IMR-90 (cell line): Measurements from ENCODE around the gene MRPL50. TPM values are rescaled to one million over a fixed set of nuclear protein-coding genes. Genes with fewer than 3 reads are reported as not detected.

ENCODE experiments used
- ATAC-seq: fragments of 200-7000 bp; cut with Tn5 transposase; 2 replicates; pipeline ENCODE4 v1.9.1; 2020; ENCODE audit warnings: low read depth, mild to moderate bottlenecking, moderate library complexity
- BruUV-seq: library from RNA; stranded (reverse); fragments of 400-500 nt; replicated peaks from 2 replicates; lab custom pipeline; 2021; lab: Mats Ljungman, UMichigan
- CTCF ChIA-PET: fragments of 300-600 bp; formaldehyde crosslinking; extraction: SDS; loops from one replicate; lab custom pipeline; 2021; ENCODE audit warnings: antibody characterized with exemption; lab: Yijun Ruan, JAX
- POLR2A ChIA-PET: fragments of 300-600 bp; sonication (Branson Sonifier 250); formaldehyde crosslinking; loops from one replicate; lab custom pipeline; 2022; ENCODE audit warnings: antibody characterized with exemption; ENCODE audit not compliant: unreplicated experiment; lab: Charles Lee
- DNase-seq: peaks from one replicate; pipeline ENCODE4 v3.0.0; 2013
- H2AFZ ChIP-seq: replicated peaks from 2 replicates; pipeline ENCODE3; 2013; ENCODE audit warnings: low read length, mild to moderate bottlenecking; ENCODE audit not compliant: poor library complexity
- H2AK5ac ChIP-seq: 2 replicates; pipeline ENCODE4 v1.6.1; 2013; ENCODE audit warnings: low read depth, low read length, inconsistent platforms
- H2AK9ac ChIP-seq: replicated peaks from 2 replicates; pipeline ENCODE3; 2013; ENCODE audit warnings: mild to moderate bottlenecking, low read depth, low read length, moderate library complexity; ENCODE audit not compliant: poor library complexity
- H2BK120ac ChIP-seq: 2 replicates; pipeline ENCODE4 v1.6.1; 2013; ENCODE audit warnings: low read depth, low read length, inconsistent platforms
- H2BK15ac ChIP-seq: 3 replicates; pipeline ENCODE4 v1.6.1; 2013; ENCODE audit warnings: low read depth, low read length, inconsistent platforms
- H2BK20ac ChIP-seq: 2 replicates; pipeline ENCODE4 v1.6.1; 2013; ENCODE audit warnings: low read depth, mild to moderate bottlenecking, inconsistent platforms, low read length, moderate library complexity
- H2BK5ac ChIP-seq: 2 replicates; pipeline ENCODE4 v1.6.1; 2013; ENCODE audit warnings: mild to moderate bottlenecking, low read depth, low read length, inconsistent platforms; ENCODE audit not compliant: poor library complexity, severe bottlenecking
- H3K14ac ChIP-seq: replicated peaks from 2 replicates; pipeline ENCODE4 v1.6.1; 2013; ENCODE audit warnings: low read depth, low read length, inconsistent platforms
- H3K18ac ChIP-seq: 2 replicates; pipeline ENCODE4 v1.6.1; 2013; ENCODE audit warnings: low read depth, low read length, control low read depth
- H3K23ac ChIP-seq: 2 replicates; pipeline ENCODE4 v1.6.1; 2013; ENCODE audit warnings: low read depth, low read length, inconsistent platforms
- H3K27ac ChIP-seq: 2 replicates; pipeline ENCODE4 v1.5.1; 2013; ENCODE audit warnings: mild to moderate bottlenecking, control low read depth, low read length; ENCODE audit not compliant: insufficient read depth
- H3K27me3 ChIP-seq: 2 replicates; pipeline ENCODE4 v1.6.1; 2013; ENCODE audit warnings: low read length; ENCODE audit not compliant: control insufficient read depth, insufficient read depth
- H3K36me3 ChIP-seq: 2 replicates; pipeline ENCODE4 v1.6.1; 2013; ENCODE audit warnings: low read length, mixed read lengths; ENCODE audit not compliant: control insufficient read depth, insufficient read depth
- H3K4ac ChIP-seq: 2 replicates; pipeline ENCODE4 v1.6.1; 2013; ENCODE audit warnings: low read depth, low read length, inconsistent platforms
- H3K4me1 ChIP-seq: 2 replicates; pipeline ENCODE4 v1.6.1; 2013; ENCODE audit warnings: low read length, mixed read lengths; ENCODE audit not compliant: control insufficient read depth, insufficient read depth
- H3K4me2 ChIP-seq: 2 replicates; pipeline ENCODE4 v1.6.1; 2013; ENCODE audit warnings: low read depth, mild to moderate bottlenecking, control low read depth, low read length, moderate library complexity
- H3K4me3 ChIP-seq: 2 replicates; pipeline ENCODE4 v1.5.1; 2013; ENCODE audit warnings: low read depth, mild to moderate bottlenecking, control low read depth, low read length, moderate library complexity; ENCODE audit not compliant: insufficient read depth
- H3K56ac ChIP-seq: 2 replicates; pipeline ENCODE4 v1.6.1; 2013; ENCODE audit warnings: low read length, inconsistent platforms; ENCODE audit not compliant: insufficient read depth; ENCODE audit errors: extremely low read depth
- H3K79me1 ChIP-seq, 2 experiments: 2 replicates each; pipeline ENCODE4 v1.6.1; 2013; ENCODE audit warnings: low read length in 2 of 2, inconsistent platforms in 1 of 2, low read depth in 1 of 2
- H3K9ac ChIP-seq: 2 replicates; pipeline ENCODE4 v1.6.1; 2013; ENCODE audit warnings: low read depth, low read length, control low read depth
- H3K9me1 ChIP-seq: 2 replicates; pipeline ENCODE4 v1.6.1; 2013; ENCODE audit warnings: low read length, inconsistent platforms; ENCODE audit not compliant: insufficient read depth
- H3K9me3 ChIP-seq: 2 replicates; pipeline ENCODE4 v1.6.1; 2013; ENCODE audit warnings: low read length; ENCODE audit not compliant: control insufficient read depth, insufficient read depth
- H4K20me1 ChIP-seq: 2 replicates; pipeline ENCODE4 v1.6.1; 2013; ENCODE audit warnings: low read length, inconsistent platforms; ENCODE audit not compliant: insufficient read depth
- H4K5ac ChIP-seq: 2 replicates; pipeline ENCODE4 v1.6.1; 2013; ENCODE audit warnings: mild to moderate bottlenecking, low read depth, low read length, control low read depth
- H4K8ac ChIP-seq, 2 experiments: 2 replicates each; pipeline ENCODE4 v1.6.1; 2013; ENCODE audit warnings: low read depth in 2 of 2, low read length in 2 of 2, control low read depth in 1 of 2, inconsistent platforms in 1 of 2
- H4K91ac ChIP-seq: 2 replicates; pipeline ENCODE4 v1.6.1; 2013; ENCODE audit warnings: low read depth, low read length, inconsistent platforms; ENCODE audit not compliant: insufficient read depth
- WGBS, 2 experiments: methylation state at CpG; one replicate each; pipeline versions ENCODE4 v1.1.5 to v1.1.7; 2013; ENCODE audit warnings: missing lambda C conversion rate in 2 of 2; ENCODE audit not compliant: insufficient read length in 1 of 2; ENCODE audit errors: extremely low coverage in 2 of 2; 5-methylcytosine and 5-hydroxymethylcytosine counted together
- dilution Hi-C: fragments of 300-500 bp; cut with HindIII; formaldehyde crosslinking; loops from one replicate; pipeline ENCODE4 v1.14.3; 2018; ENCODE audit warnings: low sequenced_read_pairs; ENCODE audit not compliant: unreplicated experiment
- in situ Hi-C: fragments of 300-500 bp; cut with MboI; formaldehyde crosslinking; loops from 3 replicates; pipeline ENCODE4 v1.14.3; 2019; ENCODE audit warnings: low sequenced_read_pairs, inconsistent platforms, mixed read lengths
- intact Hi-C: fragments of 100-400 bp; cut with micrococcal nuclease; formaldehyde crosslinking; loops from 2 replicates; pipeline ENCODE4 v1.10.0; 2022
- polyA plus RNA-seq, 3 experiments: library from polyadenylated mRNA; depleted of rRNA; stranded (reverse); fragments of >200 nt; gene quantifications; 2 replicates each; pipeline ENCODE4 v1.2.3, GENCODE V29; 2012; ENCODE audit warnings: low replicate concordance in 1 of 3
- total RNA-seq: library from RNA; depleted of rRNA; stranded (reverse); fragments of >200 nt; gene quantifications from 2 replicates; pipeline ENCODE4 v1.2.3, GENCODE V29; 2012
- TF ChIP-seq, protein P1 (sequence below): conservative IDR thresholded peaks from 2 replicates; pipeline ENCODE4 v1.5.1; 2012; ENCODE audit warnings: mild to moderate bottlenecking, low read depth, low read length, improper control_type of control experiment

The MRPL50 gene
- total and polyA plus RNA-seq, 2 of the 4 experiments (the other 2 are of a cell fraction): 7.5 to 8.6 TPM

DNA sequence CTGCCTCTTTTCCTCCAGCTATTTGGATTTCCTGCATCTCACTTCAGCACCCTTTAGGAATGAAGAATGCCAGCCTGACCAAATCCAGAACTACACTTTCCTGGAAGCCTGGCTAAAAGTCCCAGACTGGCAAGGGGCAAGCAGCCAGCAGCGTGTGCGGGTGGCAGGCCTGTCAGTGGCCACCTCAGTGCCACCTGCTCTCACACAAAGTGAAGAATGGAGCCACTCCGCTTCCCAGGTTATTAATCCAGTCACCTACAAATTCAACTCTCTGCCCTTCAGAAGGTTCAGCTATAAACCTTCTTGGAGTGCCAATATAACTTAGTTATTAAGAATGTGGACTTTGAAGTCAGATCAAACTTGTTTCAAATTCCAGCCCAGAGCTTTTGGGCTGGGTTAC is 43.9 kb upstream of the MRPL50 start:
- POLR2A ChIA-PET: no interaction called here
- H2BK5ac ChIP-seq: no peak overlapping the region

More for the DNA sequence above, 43.9 kb upstream of the MRPL50 start:
- Histone ChIP-seq H2AFZ (no peak overlapping the region), H4K91ac (no peak overlapping the region), H3K27ac (no peak overlapping the region), H2AK9ac (no peak overlapping the region), H4K8ac (no peak overlapping the region), H3K79me1 (no peaks in the 10 kb centered on the region), H3K18ac (no peak overlapping the region), H4K20me1 (no peaks in the 10 kb centered on the region), H3K4me1 (no peaks in the 10 kb centered on the region), H2BK120ac (no peak overlapping the region), H3K4me3 (no peak overlapping the region), H3K9me3 (no peaks in the 10 kb centered on the region), H2BK15ac (no peak overlapping the region), H2AK5ac (no peak overlapping the region), H3K23ac (no peak overlapping the region), H3K27me3 (peaks cover 4% of the 10 kb centered on the region), H4K5ac (no peak overlapping the region), H3K36me3 (no peaks in the 10 kb centered on the region), H3K9ac (no peak overlapping the region), H3K4me2 (no peak overlapping the region), H3K14ac (no peak overlapping the region), H3K4ac (no peak overlapping the region), H2BK20ac (no peak overlapping the region), H3K9me1 (no peaks in the 10 kb centered on the region), H3K56ac (no peak overlapping the region)
- WGBS, 2 experiments: 70% methylated on average over 2 of the region's 3 CpGs; no CpG with 5 or more reads in 1 of the 2 experiments
- no TSS peak for BruUV-seq
- TF ChIP-seq, protein P1, sequence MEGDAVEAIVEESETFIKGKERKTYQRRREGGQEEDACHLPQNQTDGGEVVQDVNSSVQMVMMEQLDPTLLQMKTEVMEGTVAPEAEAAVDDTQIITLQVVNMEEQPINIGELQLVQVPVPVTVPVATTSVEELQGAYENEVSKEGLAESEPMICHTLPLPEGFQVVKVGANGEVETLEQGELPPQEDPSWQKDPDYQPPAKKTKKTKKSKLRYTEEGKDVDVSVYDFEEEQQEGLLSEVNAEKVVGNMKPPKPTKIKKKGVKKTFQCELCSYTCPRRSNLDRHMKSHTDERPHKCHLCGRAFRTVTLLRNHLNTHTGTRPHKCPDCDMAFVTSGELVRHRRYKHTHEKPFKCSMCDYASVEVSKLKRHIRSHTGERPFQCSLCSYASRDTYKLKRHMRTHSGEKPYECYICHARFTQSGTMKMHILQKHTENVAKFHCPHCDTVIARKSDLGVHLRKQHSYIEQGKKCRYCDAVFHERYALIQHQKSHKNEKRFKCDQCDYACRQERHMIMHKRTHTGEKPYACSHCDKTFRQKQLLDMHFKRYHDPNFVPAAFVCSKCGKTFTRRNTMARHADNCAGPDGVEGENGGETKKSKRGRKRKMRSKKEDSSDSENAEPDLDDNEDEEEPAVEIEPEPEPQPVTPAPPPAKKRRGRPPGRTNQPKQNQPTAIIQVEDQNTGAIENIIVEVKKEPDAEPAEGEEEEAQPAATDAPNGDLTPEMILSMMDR: no peak
- intact Hi-C loops: no loop called here
- in situ Hi-C loops: no loop called here
- ATAC-seq (no peak), DNase-seq (no peak)
- dilution Hi-C loops: no loop called here
- CTCF ChIA-PET: no interaction called here
